Measurements from ENCODE around the gene TOM1L2. TPM values are rescaled to one million over a fixed set of nuclear protein-coding genes. Genes with fewer than 3 reads are reported as not detected.

The TOM1L2 gene
- total and polyA plus RNA-seq, 2 donors (not counting 1 experiment from before 2014, with no cell fraction given) = 33.9 to 35.9 TPM

DNA sequence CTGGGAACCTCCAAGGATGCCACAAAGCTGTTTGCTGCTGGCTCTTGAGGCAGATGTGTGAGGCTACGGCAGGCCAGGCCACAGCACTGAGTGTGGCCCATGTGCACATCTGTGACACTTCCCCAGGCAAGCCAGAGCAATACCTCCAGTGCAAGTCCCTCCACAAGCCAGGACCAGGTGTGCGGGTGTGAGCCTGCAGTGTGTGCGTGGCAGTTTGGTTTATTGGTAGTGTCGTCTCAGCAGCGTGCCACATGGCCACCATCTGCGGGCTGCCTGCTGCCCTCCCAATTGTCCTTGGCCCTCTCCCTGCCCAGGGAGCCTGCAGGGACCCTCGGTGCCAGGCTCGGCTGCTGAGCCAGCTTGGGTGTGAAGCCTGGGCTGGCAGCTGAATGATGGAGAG lies 125.6 kb downstream of the TOM1L2 start:
- peaks cover 4% of the 10 kb centered on the region for H3K36me3 ChIP-seq (ENCODE audit: control insufficient read depth, insufficient read depth, low read length)
- H3K4me3 ChIP-seq (replicated peaks in 1 of 4; ENCODE audit: control extremely low read depth in 1 of 4, insufficient read depth in 1 of 4, low read depth in 3 of 4, low read length in 4 of 4) = no peak overlapping the region
- TF ChIP-seq, protein P1, sequence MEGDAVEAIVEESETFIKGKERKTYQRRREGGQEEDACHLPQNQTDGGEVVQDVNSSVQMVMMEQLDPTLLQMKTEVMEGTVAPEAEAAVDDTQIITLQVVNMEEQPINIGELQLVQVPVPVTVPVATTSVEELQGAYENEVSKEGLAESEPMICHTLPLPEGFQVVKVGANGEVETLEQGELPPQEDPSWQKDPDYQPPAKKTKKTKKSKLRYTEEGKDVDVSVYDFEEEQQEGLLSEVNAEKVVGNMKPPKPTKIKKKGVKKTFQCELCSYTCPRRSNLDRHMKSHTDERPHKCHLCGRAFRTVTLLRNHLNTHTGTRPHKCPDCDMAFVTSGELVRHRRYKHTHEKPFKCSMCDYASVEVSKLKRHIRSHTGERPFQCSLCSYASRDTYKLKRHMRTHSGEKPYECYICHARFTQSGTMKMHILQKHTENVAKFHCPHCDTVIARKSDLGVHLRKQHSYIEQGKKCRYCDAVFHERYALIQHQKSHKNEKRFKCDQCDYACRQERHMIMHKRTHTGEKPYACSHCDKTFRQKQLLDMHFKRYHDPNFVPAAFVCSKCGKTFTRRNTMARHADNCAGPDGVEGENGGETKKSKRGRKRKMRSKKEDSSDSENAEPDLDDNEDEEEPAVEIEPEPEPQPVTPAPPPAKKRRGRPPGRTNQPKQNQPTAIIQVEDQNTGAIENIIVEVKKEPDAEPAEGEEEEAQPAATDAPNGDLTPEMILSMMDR (conservative IDR thresholded peaks at IDR 0.05 in 1 of 2, IDR thresholded peaks at IDR 0.05 in 1 of 2; ENCODE audit: low read depth in 1 of 2, low read length in 2 of 2) = no peak
- no peak for TF ChIP-seq EZH2 (IDR thresholded peaks at IDR 0.05; ENCODE audit: low read length, missing control alignments)
- H3K79me2 ChIP-seq (ENCODE audit: control insufficient read depth, insufficient read depth, low read length) = no peaks in the 10 kb centered on the region
- no peak overlapping the region for H3K9ac ChIP-seq (ENCODE audit: insufficient read depth, low read length)
- no peaks in the 10 kb centered on the region for H3K9me3 ChIP-seq (ENCODE audit: control insufficient read depth, insufficient read depth, low read depth, low read length)
- peaks cover 17% of the 10 kb centered on the region for H3K4me1 ChIP-seq (ENCODE audit: control insufficient read depth, extremely low read depth, insufficient read depth, low read length)
- no peak for DNase-seq (ENCODE audit: low read depth in 2 of 2)
- H4K20me1 ChIP-seq (ENCODE audit: control insufficient read depth, extremely low read depth, insufficient read depth, low read length) = no peaks in the 10 kb centered on the region
- H3K27me3 ChIP-seq (ENCODE audit: control insufficient read depth, insufficient read depth, low read length) = no peaks in the 10 kb centered on the region
- no peak overlapping the region for H2AFZ ChIP-seq (ENCODE audit: low read length)
- no peak overlapping the region for H3K4me2 ChIP-seq (ENCODE audit: extremely low read depth, insufficient read depth, low read length)
- no peak overlapping the region for H3K27ac ChIP-seq (ENCODE audit: insufficient read depth, low read length)

DNA sequence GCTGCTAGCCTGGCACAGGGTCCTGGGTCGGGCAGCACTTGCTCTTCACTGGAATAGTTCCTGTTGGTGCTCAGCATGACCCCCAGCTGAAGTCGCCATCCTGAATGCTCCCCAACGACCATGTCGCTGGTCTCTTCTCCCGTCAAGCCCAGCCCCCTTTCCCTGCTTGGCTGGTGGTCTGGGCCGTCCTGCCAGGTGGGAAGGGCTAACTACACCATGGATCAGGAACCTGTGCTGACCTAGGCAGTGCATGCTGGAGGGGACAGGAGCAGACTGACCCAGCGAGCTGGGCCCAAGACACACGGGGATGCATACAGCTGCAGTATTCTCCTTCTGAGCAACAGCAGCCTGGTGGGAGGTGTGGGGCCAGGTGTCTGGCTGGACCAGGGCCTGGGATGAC lies 126.2 kb downstream of the TOM1L2 start:
- Histone ChIP-seq H3K27ac (ENCODE audit: insufficient read depth, low read length) (no peak overlapping the region), H3K79me2 (ENCODE audit: control insufficient read depth, insufficient read depth, low read length) (no peaks in the 10 kb centered on the region), H3K4me3 (replicated peaks in 1 of 4; ENCODE audit: control extremely low read depth in 1 of 4, insufficient read depth in 1 of 4, low read depth in 3 of 4, low read length in 4 of 4) (no peak overlapping the region), H3K9me3 (ENCODE audit: control insufficient read depth, insufficient read depth, low read depth, low read length) (no peaks in the 10 kb centered on the region), H2AFZ (ENCODE audit: low read length) (no peak overlapping the region), H3K36me3 (ENCODE audit: control insufficient read depth, insufficient read depth, low read length) (peaks cover 4% of the 10 kb centered on the region), H4K20me1 (ENCODE audit: control insufficient read depth, extremely low read depth, insufficient read depth, low read length) (no peaks in the 10 kb centered on the region), H3K27me3 (ENCODE audit: control insufficient read depth, insufficient read depth, low read length) (no peaks in the 10 kb centered on the region), H3K4me1 (ENCODE audit: control insufficient read depth, extremely low read depth, insufficient read depth, low read length) (peaks cover 22% of the 10 kb centered on the region), H3K9ac (ENCODE audit: insufficient read depth, low read length) (no peak overlapping the region), H3K4me2 (ENCODE audit: extremely low read depth, insufficient read depth, low read length) (no peak overlapping the region)
- TF ChIP-seq, protein P1 (conservative IDR thresholded peaks at IDR 0.05 in 1 of 2, IDR thresholded peaks at IDR 0.05 in 1 of 2; ENCODE audit: low read depth in 1 of 2, low read length in 2 of 2) = no peak
- no peak for TF ChIP-seq EZH2 (IDR thresholded peaks at IDR 0.05; ENCODE audit: low read length, missing control alignments)
- no peak for DNase-seq (ENCODE audit: low read depth in 2 of 2)

DNA sequence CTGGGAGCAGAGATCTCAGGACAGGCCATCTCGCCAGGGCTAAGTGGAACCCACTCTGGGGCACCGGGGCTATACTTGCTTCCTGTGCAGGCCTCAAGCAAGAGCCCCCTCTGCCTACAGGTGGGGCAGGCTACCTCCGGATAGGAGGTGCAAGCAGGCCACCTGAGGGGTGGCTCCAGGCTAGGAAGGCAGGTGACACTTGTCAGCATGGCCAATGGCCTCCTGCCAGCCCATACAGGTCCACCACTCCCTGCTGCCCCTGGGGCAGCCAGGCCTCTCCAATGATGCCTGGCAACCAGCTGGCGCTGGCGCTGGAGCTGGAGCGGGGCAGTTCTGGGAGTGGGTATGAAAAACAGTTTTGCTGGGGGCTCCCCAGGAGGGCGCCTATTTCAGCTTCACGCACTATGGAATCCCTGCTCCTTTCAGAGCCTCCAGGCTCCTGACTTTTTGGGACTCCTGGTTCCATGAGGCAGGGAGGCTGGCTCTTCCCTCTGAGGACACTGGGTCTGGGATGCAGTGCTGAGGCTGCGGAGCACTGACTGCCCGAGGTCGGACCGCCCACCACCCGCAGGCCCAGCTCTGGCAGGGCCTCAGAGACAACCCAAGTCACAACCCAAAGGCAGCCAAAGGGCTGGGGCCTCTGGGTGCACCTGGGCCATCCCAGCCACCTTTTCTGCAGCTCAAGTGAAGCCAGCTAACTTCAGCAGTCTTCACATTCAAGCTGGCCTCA lies 127.0 kb downstream of the TOM1L2 start:
- no peak for TF ChIP-seq EZH2 (IDR thresholded peaks at IDR 0.05; ENCODE audit: low read length, missing control alignments)
- TF ChIP-seq, protein P1 (conservative IDR thresholded peaks at IDR 0.05 in 1 of 2, IDR thresholded peaks at IDR 0.05 in 1 of 2; ENCODE audit: low read depth in 1 of 2, low read length in 2 of 2) = no peak
- H2AFZ ChIP-seq (ENCODE audit: low read length) = no peak overlapping the region
- H3K9me3 ChIP-seq (ENCODE audit: control insufficient read depth, insufficient read depth, low read depth, low read length) = no peaks in the 10 kb centered on the region
- peaks cover 4% of the 10 kb centered on the region for H3K36me3 ChIP-seq (ENCODE audit: control insufficient read depth, insufficient read depth, low read length)
- no peaks in the 10 kb centered on the region for H4K20me1 ChIP-seq (ENCODE audit: control insufficient read depth, extremely low read depth, insufficient read depth, low read length)
- H3K9ac ChIP-seq (ENCODE audit: insufficient read depth, low read length) = no peak overlapping the region
- H3K4me3 ChIP-seq (replicated peaks in 1 of 4; ENCODE audit: control extremely low read depth in 1 of 4, insufficient read depth in 1 of 4, low read depth in 3 of 4, low read length in 4 of 4) = no peak overlapping the region
- no peaks in the 10 kb centered on the region for H3K79me2 ChIP-seq (ENCODE audit: control insufficient read depth, insufficient read depth, low read length)
- H3K4me2 ChIP-seq (ENCODE audit: extremely low read depth, insufficient read depth, low read length) = no peak overlapping the region
- no peak overlapping the region for H3K27ac ChIP-seq (ENCODE audit: insufficient read depth, low read length)
- no peak for DNase-seq (ENCODE audit: low read depth in 2 of 2)
- H3K4me1 ChIP-seq (ENCODE audit: control insufficient read depth, extremely low read depth, insufficient read depth, low read length) = peaks cover 26% of the 10 kb centered on the region
- no peaks in the 10 kb centered on the region for H3K27me3 ChIP-seq (ENCODE audit: control insufficient read depth, insufficient read depth, low read length)

Data from fibroblast of lung (primary cell).